Measurements from ENCODE around the gene OR4E2.
"Not testable (repeated sequence)": the region's sequence is repeated elsewhere in the genome, so short reads cannot be mapped to it uniquely, and the experiment has no call there.

OR4E2 gene, protein sequence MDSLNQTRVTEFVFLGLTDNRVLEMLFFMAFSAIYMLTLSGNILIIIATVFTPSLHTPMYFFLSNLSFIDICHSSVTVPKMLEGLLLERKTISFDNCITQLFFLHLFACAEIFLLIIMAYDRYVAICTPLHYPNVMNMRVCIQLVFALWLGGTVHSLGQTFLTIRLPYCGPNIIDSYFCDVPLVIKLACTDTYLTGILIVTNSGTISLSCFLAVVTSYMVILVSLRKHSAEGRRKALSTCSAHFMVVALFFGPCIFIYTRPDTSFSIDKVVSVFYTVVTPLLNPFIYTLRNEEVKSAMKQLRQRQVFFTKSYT

DNA sequence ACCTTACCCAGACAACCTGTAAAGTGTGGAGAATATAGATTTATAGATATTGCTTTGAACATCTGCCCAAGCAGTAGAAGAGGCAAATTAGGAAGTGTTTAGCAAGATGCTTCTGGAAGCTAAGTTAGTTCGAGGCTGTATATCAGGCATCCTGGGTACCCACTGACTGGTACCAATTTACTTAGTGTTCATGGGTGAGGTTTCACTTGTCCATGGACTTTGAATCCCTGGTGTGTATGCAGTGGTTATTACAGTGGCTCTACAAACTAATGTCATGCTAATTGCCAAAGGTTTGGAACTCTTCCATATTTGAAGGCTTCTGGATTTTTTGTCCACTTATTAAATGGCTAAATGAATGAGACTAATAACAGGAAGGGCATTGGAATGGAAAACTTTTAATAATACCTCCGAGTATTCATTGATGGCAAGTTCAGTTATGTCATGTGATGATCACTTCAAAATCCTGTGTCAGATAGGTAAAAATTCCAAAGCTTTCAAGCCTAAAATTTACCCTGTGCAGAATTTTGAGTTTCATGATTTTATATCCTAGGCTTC is at the start of gene OR4E2:
Gene OR4E2, plus strand, starts transcription at position 505 of the 555 bp plus-strand sequence. CDS start 11,248 bp downstream, outside the sequence.
- no peak for DNase-seq (ENCODE audit: low read depth)
- TF ChIP-seq, protein P1, sequence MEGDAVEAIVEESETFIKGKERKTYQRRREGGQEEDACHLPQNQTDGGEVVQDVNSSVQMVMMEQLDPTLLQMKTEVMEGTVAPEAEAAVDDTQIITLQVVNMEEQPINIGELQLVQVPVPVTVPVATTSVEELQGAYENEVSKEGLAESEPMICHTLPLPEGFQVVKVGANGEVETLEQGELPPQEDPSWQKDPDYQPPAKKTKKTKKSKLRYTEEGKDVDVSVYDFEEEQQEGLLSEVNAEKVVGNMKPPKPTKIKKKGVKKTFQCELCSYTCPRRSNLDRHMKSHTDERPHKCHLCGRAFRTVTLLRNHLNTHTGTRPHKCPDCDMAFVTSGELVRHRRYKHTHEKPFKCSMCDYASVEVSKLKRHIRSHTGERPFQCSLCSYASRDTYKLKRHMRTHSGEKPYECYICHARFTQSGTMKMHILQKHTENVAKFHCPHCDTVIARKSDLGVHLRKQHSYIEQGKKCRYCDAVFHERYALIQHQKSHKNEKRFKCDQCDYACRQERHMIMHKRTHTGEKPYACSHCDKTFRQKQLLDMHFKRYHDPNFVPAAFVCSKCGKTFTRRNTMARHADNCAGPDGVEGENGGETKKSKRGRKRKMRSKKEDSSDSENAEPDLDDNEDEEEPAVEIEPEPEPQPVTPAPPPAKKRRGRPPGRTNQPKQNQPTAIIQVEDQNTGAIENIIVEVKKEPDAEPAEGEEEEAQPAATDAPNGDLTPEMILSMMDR (conservative IDR thresholded peaks at IDR 0.05; ENCODE audit: low read depth, low read length): no peak
- no peak within 1 kb of the TSS for H3K4me3 ChIP-seq (ENCODE audit: low read length)

DNA sequence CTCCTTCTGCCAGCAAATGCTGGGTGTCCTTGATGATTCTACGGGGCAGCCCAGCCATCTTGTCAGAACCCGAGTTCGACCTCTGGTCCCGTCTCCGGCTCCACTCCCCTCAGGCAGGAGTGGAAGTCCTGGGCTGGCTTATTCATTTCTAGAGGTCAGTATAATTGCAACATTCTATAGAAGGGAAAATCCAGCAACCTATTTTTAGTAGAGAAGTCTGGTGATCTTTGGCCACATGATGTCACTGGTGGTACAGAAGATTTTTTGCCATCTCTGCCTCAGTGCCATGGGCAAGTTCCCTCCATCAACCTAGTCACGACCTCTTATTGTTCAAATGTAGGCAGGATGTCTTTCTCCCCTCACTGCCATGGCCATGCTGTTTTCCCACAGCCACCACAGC is 41.3 kb upstream of the OR4E2 start:
- TF ChIP-seq, protein P1 (conservative IDR thresholded peaks at IDR 0.05; ENCODE audit: low read depth, low read length): no peak
- no peak for DNase-seq (ENCODE audit: low read depth)

DNA sequence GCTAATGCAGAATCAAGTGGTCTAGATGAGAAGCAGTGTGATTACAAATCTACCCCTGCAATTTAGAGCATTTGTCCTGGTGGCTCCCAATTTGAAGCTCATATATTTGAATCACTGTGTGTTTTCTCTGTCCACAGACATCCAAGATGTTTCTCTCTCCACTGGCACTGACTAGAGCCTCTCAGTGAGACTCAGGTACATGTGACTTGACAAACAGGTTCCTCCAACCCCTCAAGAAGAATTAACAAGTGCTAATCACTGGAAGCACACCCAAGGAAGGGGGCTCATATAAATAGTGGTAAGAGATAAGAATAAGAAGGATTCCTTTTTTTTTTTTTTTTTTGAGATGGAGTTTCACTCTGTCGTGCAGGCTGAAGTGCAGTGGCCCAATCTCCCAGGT is 39.4 kb upstream of the OR4E2 start:
- DNase-seq (ENCODE audit: low read depth): no peak
- TF ChIP-seq, protein P1 (conservative IDR thresholded peaks at IDR 0.05; ENCODE audit: low read depth, low read length): no peak
- no peak overlapping the region for H3K4me3 ChIP-seq (ENCODE audit: low read length)

More for the DNA sequence above, 41.3 kb upstream of the OR4E2 start:
- H3K4me3 ChIP-seq (ENCODE audit: low read length): no peak overlapping the region

DNA sequence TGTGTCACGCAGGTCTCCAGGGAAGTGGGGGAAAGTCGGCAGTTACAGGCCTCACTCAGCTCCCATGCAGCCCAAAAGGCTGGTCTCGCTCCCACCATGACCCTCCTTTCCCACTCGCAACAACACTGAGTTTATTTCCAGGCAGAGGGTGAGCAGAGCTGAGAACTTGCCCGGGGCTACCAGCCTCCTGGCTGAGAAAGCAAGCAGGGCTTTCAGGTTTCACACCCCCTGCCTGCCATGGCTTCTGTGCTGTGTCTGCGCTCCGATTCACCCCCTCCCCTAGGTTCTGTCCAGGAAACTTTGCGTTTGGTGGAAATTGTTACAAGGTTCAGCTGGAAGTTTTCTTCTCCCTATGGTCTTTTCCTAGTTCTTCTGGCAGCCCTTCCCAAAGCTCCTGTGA is 36.0 kb upstream of the OR4E2 start:
- H3K4me3 ChIP-seq (ENCODE audit: low read length): no peak overlapping the region
- no peak for DNase-seq (ENCODE audit: low read depth)
- TF ChIP-seq, protein P1 (conservative IDR thresholded peaks at IDR 0.05; ENCODE audit: low read depth, low read length): no peak

DNA sequence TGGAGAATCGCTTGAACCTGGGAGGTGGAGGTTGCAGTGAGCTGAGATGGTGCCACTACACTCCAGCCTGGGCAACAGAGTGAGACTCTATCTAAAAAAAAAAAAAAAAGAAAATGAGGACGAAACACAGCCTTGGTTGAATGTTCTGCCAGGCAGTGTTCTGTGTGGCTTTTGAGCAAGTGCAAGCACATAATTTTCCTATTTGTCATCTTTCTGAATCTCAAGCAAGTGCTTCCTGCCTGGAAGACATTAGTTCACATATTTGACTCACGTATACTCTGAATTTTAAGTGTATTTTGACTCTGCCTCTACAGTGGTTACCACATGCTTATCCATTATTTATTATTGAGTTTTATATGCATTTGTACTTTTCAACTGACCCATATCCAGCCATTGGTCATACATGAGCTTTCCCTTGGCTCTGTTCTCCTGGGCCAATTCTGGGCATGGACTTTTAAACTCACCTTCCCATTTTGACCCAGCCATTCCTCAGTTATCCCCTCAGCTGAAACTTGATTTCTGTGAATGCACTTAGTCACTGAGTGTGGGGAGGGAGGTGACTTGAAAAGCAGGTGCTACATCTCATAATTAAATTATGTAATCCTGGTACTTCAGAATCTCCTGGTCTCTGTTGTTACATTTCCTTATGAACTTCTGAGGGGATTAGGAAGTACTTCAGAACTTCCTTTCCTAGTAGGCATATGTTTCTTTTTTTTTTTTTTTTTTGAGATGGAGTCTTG is 27.0 kb upstream of the OR4E2 start:
- DNase-seq (ENCODE audit: low read depth): no peak
- TF ChIP-seq, protein P1 (conservative IDR thresholded peaks at IDR 0.05; ENCODE audit: low read depth, low read length): no peak
- H3K4me3 ChIP-seq (ENCODE audit: low read length): no peak overlapping the region

DNA sequence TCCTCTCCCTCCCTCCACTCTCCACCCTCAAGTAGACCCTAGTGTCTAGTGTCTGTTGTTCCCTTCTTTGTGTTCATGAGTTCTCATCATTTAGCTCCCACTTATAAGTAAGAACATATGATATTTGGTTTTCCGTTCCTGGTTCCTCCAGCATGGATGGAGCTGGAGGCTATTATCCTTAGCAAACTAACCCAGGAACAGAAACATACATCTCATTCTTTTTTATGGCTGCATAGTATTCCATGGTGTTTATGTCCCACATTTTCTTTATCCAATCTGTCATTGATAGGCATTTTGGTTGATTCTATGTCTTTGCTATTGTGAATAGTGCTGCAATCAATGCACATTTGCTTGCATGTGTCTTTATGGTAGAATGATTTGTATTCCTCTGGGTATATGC is 23.1 kb upstream of the OR4E2 start:
- not testable (repeated sequence) for H3K4me3 ChIP-seq (ENCODE audit: low read length); DNase-seq (ENCODE audit: low read depth)

DNA sequence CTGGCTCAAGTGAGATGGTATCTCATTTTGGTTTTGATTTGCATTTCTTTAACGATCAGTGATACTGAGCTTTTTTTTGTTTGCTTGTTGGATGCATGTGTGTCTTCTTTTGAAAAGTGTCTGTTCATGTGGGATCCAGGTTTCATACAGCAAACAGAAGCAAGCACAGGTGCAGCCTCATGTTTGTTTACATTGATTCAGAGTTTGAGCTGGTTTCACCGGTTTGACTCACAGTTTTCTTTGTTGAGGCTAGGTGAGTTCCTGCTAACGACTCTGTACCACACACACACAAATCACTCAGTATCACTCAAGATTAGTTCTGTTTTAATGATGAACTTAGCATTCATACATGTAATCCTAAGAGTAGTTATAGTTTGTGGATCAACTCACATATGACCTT is 22.6 kb upstream of the OR4E2 start:
- no peak for DNase-seq (ENCODE audit: low read depth)
- no peak overlapping the region for H3K4me3 ChIP-seq (ENCODE audit: low read length)
- TF ChIP-seq, protein P1 (conservative IDR thresholded peaks at IDR 0.05; ENCODE audit: low read depth, low read length): no peak
